ENCODE data around the gene CCDC142. TPM values are rescaled to one million over a fixed set of nuclear protein-coding genes. Genes with fewer than 3 reads are reported as not detected.

The CCDC142 gene
- polyA plus RNA-seq, 1 donor from 2014 or later: 21.6 TPM

- H3F3A ChIP-seq (ENCODE audit: insufficient read depth, low read length, poor library complexity, severe bottlenecking): no peaks in the 10 kb centered on the region
- no peaks in the 10 kb centered on the region for H3K79me2 ChIP-seq (replicated peaks; ENCODE audit: insufficient read depth, low read length)
- no peaks in the 10 kb centered on the region for H3K9me2 ChIP-seq (ENCODE audit: insufficient read depth, low read length)
- no peak overlapping the region for H2AFZ ChIP-seq (ENCODE audit: low read depth, low read length)
- H3K4me3 ChIP-seq (ENCODE audit: low read length): no peak overlapping the region
- peaks cover 99% of the 10 kb centered on the region for H3K27me3 ChIP-seq (ENCODE audit: insufficient read depth, low read depth, low read length)
- peak; percentile 96 for TF ChIP-seq EZH2 (IDR thresholded peaks at IDR 0.05; ENCODE audit: borderline replicate concordance, insufficient read depth, low read length, poor library complexity, severe bottlenecking)
- TF ChIP-seq EP300 (conservative IDR thresholded peaks at IDR 0.05; ENCODE audit: poor library complexity, severe bottlenecking): no peak
- H3K27ac ChIP-seq (ENCODE audit: low read length): no peak overlapping the region
- no peaks in the 10 kb centered on the region for H3K36me3 ChIP-seq (ENCODE audit: insufficient read depth, low read length)
- no peak overlapping the region for H3K4me2 ChIP-seq (ENCODE audit: low read length)
- H4K20me1 ChIP-seq (ENCODE audit: insufficient read depth): no peaks in the 10 kb centered on the region
- no peaks in the 10 kb centered on the region for H3K9me3 ChIP-seq (ENCODE audit: low read length)
- no peak overlapping the region for H3K9ac ChIP-seq (ENCODE audit: low read length)
Observed at GRCh38 chr2:74515271-74515980, 32.6 kb upstream of the CCDC142 start.

- Histone ChIP-seq H2AFZ (ENCODE audit: low read depth, low read length) (no peak within 1 kb of the TSS), H3K4me3 (ENCODE audit: low read length) (no peak within 1 kb of the TSS), H3F3A (ENCODE audit: insufficient read depth, low read length, poor library complexity, severe bottlenecking) (no peaks in the 10 kb centered on the region), H3K9me3 (ENCODE audit: low read length) (no peaks in the 10 kb centered on the region), H3K9me2 (ENCODE audit: insufficient read depth, low read length) (no peaks in the 10 kb centered on the region), H3K9ac (ENCODE audit: low read length) (no peak within 1 kb of the TSS), H3K79me2 (replicated peaks; ENCODE audit: insufficient read depth, low read length) (no peaks in the 10 kb centered on the region), H3K36me3 (ENCODE audit: insufficient read depth, low read length) (no peaks in the 10 kb centered on the region), H3K27ac (ENCODE audit: low read length) (no peak within 1 kb of the TSS), H3K27me3 (ENCODE audit: insufficient read depth, low read depth, low read length) (peaks cover 99% of the 10 kb centered on the region), H3K4me2 (ENCODE audit: low read length) (no peak within 1 kb of the TSS), H4K20me1 (ENCODE audit: insufficient read depth) (no peaks in the 10 kb centered on the region)
- TF ChIP-seq SMC3 (conservative IDR thresholded peaks at IDR 0.05; ENCODE audit: poor library complexity) (no peak), TAF1 (IDR thresholded peaks at IDR 0.05; ENCODE audit: low read depth) (no peak), RAD21 (conservative IDR thresholded peaks at IDR 0.05) (no peak), EZH2 (IDR thresholded peaks at IDR 0.05; ENCODE audit: borderline replicate concordance, insufficient read depth, low read length, poor library complexity, severe bottlenecking) (peak; percentile 97), CTCF (IDR thresholded peaks at IDR 0.05; ENCODE audit: poor library complexity, severe bottlenecking) (no peak)
Observed at GRCh38 chr2:74514368-74515270, 31.8 kb upstream of the CCDC142 start, which contains the start of gene TLX2. TLX2 (plus strand) TSS chr2:74514450; CDS start chr2:74514807, 357 bp downstream.

GRCh38 chr2:74513605-74514367 is 31.0 kb upstream of the CCDC142 start:
- H3K9me2 ChIP-seq (ENCODE audit: insufficient read depth, low read length): no peaks in the 10 kb centered on the region
- peaks cover 98% of the 10 kb centered on the region for H3K27me3 ChIP-seq (ENCODE audit: insufficient read depth, low read depth, low read length)
- no peaks in the 10 kb centered on the region for H3K9me3 ChIP-seq (ENCODE audit: low read length)
- no peak overlapping the region for H3K4me3 ChIP-seq (ENCODE audit: low read length)
- no peaks in the 10 kb centered on the region for H3K79me2 ChIP-seq (replicated peaks; ENCODE audit: insufficient read depth, low read length)
- no peak overlapping the region for H3K9ac ChIP-seq (ENCODE audit: low read length)
- H3K27ac ChIP-seq (ENCODE audit: low read length): no peak overlapping the region
- H2AFZ ChIP-seq (ENCODE audit: low read depth, low read length): no peak overlapping the region
- no peaks in the 10 kb centered on the region for H3F3A ChIP-seq (ENCODE audit: insufficient read depth, low read length, poor library complexity, severe bottlenecking)
- H3K36me3 ChIP-seq (ENCODE audit: insufficient read depth, low read length): no peaks in the 10 kb centered on the region
- TF ChIP-seq POLR2AphosphoS5 (IDR thresholded peaks at IDR 0.05) (peak; percentile 100), EZH2 (IDR thresholded peaks at IDR 0.05; ENCODE audit: borderline replicate concordance, insufficient read depth, low read length, poor library complexity, severe bottlenecking) (no peak)
- H3K4me2 ChIP-seq (ENCODE audit: low read length): no peak overlapping the region
- no peaks in the 10 kb centered on the region for H4K20me1 ChIP-seq (ENCODE audit: insufficient read depth)
